ENCODE results near the gene LSM6. TPM values are rescaled to one million over a fixed set of nuclear protein-coding genes. Genes with fewer than 3 reads are reported as not detected.

LSM6 gene
- total RNA-seq, 2 experiments from 2014 or later: 59.7 to 61.7 TPM

DNA sequence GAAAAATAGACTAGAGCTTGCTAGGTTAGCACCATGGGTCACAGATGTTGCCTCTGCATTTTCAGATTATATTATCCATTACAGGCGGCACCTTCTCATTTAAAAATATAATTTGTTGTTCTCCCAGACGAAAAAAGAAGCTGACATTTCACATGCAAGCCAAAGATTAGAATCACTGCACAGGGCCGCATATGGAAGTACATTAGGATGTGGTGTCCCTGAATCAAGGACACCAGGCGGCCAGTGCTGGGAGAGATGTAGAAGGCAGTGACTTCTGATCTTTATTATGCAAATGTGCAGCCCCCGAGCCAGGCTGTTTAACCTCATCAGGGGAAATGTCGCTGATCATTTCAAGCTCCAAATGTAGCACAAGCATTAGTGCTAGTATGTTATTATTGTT lies 61.6 kb downstream of the LSM6 start:
- Mint-ChIP-seq H3K4me1 (ENCODE audit: low read depth) (peaks cover 7% of the 10 kb centered on the region), H3K9me3 (peaks cover 2% of the 10 kb centered on the region), H3K4me3 (no peak overlapping the region), H3K27ac (no peak overlapping the region), H3K36me3 (ENCODE audit: low read depth) (no peaks in the 10 kb centered on the region), H3K27me3 (no peaks in the 10 kb centered on the region)
- no peak for DNase-seq
- TF ChIP-seq CTCF (IDR thresholded peaks at IDR 0.05): no peak
- no peak for ATAC-seq
- CTCF ChIA-PET: no interaction called here
- intact Hi-C loops (cut with micrococcal nuclease): no loop called here
- POLR2A ChIA-PET: no interaction called here

DNA sequence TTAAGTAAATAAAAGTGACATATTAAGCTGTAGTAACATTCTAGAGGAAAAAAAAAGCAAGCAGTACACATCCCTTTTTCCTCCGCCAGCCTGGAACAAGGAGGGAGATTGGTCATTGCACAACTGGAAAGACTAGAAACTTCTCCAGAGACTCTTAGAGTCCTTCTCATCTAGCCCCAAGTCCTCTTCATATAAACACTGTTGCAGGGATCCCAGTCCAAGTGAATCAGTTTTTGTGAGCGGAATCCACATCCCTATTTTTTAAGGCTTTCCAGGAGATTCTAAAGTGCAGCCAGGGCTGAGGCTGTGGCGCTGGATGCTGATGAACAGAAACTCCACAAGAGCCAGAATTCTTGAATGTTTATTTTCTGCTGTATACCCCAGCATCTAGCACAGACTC lies 62.6 kb downstream of the LSM6 start:
- ChIA-PET CTCF (no interaction called here), POLR2A (no interaction called here)
- no peaks in the 10 kb centered on the region for H3K9me3 Mint-ChIP-seq
- H3K4me1 Mint-ChIP-seq (ENCODE audit: low read depth): peaks cover 14% of the 10 kb centered on the region
- no peak overlapping the region for H3K27ac Mint-ChIP-seq
- no peaks in the 10 kb centered on the region for H3K27me3 Mint-ChIP-seq
- ATAC-seq (no peak), DNase-seq (no peak)
- H3K36me3 Mint-ChIP-seq (ENCODE audit: low read depth): no peaks in the 10 kb centered on the region
- TF ChIP-seq CTCF (IDR thresholded peaks at IDR 0.05): no peak
- H3K4me3 Mint-ChIP-seq: no peak overlapping the region
- intact Hi-C loops (cut with micrococcal nuclease): no loop called here

Other genes starting within 250 kb of the LSM6 start
- 10 to 100 TPM; 28.4 to 31.1 TPM for gene ZNF827, start 236.9 kb upstream of the LSM6 start, total RNA-seq
- under 1 TPM; 0.11 to 0.34 TPM for gene REELD1, start 38.8 kb downstream of the LSM6 start, total RNA-seq